Dermis blood vessel endothelial cell (primary cell): ENCODE data around the gene DSCAML1. TPM values are rescaled to one million over a fixed set of nuclear protein-coding genes. Genes with fewer than 3 reads are reported as not detected.

Experiments used
- DNase-seq: peaks from one replicate; pipeline ENCODE4 v3.0.0; 2010
- total RNA-seq: library from RNA; depleted of rRNA; stranded (reverse); fragments of >200 nt; gene quantifications from 2 replicates; pipeline ENCODE4 v1.2.3, GENCODE V29; 2014

The DSCAML1 gene, protein sequence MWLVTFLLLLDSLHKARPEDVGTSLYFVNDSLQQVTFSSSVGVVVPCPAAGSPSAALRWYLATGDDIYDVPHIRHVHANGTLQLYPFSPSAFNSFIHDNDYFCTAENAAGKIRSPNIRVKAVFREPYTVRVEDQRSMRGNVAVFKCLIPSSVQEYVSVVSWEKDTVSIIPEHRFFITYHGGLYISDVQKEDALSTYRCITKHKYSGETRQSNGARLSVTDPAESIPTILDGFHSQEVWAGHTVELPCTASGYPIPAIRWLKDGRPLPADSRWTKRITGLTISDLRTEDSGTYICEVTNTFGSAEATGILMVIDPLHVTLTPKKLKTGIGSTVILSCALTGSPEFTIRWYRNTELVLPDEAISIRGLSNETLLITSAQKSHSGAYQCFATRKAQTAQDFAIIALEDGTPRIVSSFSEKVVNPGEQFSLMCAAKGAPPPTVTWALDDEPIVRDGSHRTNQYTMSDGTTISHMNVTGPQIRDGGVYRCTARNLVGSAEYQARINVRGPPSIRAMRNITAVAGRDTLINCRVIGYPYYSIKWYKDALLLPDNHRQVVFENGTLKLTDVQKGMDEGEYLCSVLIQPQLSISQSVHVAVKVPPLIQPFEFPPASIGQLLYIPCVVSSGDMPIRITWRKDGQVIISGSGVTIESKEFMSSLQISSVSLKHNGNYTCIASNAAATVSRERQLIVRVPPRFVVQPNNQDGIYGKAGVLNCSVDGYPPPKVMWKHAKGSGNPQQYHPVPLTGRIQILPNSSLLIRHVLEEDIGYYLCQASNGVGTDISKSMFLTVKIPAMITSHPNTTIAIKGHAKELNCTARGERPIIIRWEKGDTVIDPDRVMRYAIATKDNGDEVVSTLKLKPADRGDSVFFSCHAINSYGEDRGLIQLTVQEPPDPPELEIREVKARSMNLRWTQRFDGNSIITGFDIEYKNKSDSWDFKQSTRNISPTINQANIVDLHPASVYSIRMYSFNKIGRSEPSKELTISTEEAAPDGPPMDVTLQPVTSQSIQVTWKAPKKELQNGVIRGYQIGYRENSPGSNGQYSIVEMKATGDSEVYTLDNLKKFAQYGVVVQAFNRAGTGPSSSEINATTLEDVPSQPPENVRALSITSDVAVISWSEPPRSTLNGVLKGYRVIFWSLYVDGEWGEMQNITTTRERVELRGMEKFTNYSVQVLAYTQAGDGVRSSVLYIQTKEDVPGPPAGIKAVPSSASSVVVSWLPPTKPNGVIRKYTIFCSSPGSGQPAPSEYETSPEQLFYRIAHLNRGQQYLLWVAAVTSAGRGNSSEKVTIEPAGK (N-terminal part only)
- total RNA-seq, result under 0.01 TPM in 1 of 2 replicates, not detected in the other

DNA sequence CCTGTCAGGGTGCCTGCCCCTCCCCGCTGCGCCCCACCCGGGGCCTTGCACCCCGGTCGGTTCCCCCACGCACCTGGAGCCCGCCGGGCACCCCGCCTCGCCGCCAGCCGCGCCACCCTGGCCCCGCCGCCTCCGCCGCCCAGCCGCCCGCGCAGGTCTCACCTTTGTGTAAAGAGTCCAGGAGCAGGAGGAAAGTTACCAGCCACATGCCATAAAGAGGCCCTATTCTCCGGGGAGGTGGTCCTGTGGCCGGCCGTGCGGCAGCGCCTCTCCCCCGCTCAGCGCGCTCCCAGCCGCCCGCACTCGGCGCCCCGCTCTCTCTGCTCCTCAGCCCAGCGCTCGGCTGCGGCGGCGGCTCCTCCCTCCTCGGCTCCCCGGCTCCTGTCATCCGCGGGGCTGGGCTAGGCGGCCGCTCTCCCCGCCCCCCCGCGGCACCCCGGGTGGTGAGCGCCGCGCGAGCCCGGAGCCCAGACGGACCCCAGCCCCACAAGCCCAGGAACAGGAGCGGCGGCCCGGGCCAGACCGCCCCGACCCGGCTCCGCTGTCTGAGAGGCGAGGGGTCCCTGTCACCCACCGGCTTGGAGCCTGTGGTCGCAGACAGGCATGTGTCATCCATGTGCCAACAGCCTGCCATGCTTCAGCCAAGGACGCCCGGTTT is at the start of gene DSCAML1:
TSS of gene DSCAML1 (minus strand) at position 345 of the 658 bp plus-strand sequence. CDS start at position 208, 137 bp downstream.
- no peak for DNase-seq

DNA sequence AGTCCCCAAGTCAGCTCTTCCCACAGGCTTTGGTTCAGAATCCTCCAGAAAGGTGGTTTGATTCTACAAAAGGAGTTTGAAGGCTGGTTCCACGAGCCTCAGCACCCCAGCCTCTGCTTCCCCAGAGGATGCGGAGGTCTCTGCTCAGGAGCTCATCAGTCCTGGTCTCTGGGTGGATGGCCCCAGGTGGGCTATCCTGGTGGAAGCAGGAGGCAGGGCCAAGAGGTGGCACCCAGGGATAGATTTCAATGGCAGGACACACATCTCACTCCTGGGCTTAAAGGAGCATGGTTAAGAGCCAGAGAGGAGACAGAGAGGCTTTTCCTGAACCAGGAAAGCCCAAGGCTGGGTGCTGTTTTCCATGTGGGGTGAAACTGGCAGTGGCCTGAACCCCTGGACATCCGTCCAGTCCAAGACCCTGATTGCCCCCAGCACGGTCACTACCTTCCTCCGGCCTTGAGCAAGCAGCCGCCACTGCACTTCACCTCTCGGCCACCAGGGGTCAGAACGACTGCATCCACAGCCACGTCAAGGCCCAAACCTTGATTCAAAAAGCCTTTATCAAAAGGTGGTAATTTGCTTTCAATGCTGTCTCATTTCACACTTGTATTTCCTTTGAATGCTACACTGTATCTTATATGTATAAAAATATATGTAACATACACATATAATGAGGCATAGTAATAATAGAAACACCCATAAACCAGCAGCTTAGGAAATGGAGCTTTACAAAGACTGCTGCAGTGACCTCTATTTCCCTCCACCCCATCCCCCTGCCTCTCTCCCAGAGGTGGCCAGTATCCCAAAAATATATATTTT is 46.9 kb upstream of the DSCAML1 start:
- DNase-seq, result peak; percentile 88

DNA sequence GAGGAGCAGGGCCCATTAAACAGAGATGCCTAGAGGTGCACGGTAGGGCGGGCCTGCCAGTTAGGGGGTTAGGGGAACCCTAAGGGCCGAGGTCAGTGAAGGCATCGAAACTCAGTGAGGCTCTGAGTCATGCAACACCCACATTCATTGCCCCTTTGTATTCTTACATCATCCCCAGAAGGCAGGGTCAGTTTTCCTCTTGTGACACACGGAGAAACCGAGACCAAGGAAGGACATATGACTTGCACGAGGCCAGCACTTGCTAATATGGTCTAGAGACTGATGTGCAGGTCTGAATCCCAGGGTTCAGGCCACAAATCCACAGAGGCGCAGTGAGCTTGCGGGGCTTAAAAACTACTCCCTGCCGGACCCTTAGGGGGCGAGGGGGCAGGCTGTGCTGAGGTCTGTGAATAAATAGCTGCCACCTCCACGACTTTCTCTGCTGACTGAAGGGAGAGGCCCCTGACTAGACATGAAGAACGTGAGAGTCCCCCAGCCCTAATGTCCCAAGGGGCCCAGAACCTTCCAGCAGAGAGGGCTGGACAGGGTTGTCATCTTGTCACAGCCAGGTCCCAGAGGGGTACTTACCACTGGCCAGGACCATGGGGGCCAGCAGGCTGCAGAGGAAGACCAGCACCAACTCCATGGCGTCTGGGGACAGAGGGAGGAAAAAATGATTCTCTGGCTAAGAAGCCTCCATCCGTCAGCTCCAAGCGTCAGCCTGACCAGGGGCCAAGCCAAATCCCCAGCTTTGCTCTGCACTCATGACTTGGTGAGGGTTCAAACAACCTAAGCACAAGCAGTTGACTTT is 45.3 kb upstream of the DSCAML1 start:
- no peak for DNase-seq

DNA sequence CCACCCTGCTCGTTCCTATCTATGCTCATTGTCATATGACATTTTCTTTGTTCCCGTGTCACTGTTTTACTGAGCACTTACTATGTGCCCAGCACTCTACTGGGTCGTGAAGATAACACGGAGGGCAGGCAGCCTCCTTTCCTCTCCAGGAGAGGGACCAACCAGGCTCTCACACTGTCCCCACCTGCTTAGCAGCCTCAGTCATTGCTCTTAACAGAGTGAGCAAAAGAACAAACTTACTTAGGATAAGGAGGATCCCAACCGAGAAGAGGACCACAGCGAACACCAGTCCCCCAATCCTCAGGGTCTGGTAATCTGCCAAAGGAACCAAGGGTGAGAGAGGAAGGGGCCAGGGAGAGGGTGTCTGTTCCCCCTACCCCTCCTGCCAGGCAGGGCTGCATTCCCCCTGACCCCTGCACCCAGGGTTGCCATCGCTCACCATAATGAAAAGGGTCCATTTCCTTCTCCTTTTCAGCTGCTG is 44.6 kb upstream of the DSCAML1 start:
- no peak for DNase-seq

DNA sequence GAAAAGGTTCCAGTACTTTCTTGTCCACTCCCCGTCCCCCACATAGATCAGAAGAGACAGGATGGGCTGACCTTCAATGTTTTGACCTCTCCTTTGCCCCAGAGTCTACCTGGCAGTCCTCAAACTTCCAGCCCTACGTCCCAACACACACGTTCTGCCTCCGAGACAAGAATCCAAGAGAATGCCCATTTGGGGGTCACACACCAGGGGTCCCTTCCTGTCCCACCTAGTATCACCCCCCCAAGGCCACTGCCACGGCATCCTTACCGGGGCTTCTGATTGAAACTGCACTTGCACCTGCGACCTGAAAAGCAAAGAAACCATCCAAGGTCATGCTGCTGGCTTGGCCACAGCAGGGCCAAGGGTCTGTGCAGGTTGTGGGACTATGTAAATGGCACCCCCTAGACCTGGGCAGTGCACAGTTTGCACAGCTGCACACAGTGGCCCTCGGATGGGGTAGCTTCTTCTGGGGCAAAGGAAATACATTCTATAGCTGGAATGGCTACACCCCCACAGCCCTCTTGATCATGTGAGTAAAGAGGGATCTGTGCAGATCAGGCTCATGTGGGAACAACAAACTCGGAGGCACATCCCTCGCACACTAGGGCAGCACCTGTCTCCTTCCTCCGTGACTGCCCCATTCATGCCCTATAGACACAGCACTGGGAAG is 44.0 kb upstream of the DSCAML1 start:
- DNase-seq, result no peak

DNA sequence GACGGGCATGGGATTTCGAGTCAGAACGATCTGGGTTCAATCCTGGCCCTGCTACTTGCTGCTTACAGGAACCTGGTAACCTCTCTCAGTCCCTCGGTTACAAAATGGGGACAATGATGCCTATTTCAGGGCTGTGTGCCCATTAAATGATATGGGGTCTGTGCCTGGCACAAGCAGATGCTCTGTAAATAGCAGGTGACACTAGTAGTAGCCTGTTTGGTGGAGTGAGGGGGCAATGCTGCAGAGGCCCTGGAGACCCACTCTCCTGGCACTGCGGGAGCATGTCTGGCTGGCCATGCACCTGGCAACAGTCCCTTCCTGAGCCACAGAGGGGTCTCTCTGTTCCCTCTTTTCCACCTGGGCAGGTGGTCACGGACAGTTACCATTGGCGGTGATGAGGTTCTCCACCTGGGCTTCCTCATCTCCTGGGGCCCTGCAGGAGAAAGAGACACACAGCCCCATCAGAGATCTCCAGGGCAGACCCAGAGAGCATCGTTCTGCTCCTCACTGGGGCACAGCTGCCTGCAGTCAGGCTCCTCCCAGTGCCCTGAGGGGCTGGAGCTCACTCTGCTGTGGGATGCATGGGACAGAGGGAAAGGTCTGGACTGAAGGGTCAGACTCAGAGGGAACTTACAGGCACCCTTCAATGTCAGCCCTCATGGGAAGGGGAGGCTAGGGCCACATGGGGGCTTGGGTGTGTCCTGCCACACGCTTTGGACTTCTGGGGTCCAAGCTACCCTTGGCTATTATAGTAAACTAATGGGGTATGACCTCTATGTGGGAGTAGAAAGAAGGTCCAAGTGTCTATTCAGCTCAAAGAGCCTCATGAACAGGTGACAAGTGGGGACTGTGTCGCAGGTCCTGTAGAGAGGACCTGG is 43.2 kb upstream of the DSCAML1 start:
- DNase-seq, result no peak

DNA sequence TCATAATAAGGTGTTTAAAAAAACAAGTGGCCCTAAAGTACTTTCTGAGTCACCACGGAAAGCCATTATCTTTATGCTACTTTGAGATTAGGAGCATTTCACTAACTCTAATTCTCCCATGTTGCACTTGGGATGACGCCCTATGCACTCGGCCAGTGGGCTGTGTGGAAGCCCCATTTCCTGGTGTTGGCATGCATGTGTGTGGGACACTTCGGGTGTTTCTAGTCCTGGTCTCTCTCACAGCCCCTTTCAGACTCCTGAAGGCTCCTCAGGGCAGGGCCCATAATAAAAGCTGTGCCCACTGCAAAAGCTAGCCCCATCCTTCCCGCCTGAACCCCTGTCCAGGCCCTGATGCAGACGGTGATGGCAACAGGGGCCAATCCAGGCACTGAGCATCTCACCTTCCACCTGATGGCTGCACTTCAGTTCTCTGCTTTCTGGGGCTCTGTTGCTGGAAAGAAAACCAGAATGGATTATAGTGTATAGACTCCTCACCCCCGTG is 42.4 kb upstream of the DSCAML1 start:
- DNase-seq, result no peak

DNA sequence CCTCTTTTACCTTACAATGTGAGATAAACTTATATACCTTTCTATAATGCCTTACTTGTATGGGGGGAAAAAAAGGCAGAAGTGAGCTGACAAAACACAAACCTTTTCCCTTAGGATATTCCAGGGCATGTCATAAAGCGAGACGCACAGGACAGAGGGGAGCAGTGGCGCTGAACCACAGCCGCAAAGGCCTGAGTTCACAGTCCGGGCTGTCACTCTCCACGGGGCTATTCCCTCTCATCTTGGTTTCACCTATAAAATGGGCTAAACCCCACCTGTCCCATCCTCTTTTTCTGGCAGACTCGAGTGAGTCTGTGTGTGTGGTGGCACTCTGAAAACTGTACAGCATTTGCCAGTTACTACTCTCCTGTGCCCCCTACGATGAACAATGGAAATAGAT is 41.9 kb upstream of the DSCAML1 start:
- DNase-seq, result no peak

DNA sequence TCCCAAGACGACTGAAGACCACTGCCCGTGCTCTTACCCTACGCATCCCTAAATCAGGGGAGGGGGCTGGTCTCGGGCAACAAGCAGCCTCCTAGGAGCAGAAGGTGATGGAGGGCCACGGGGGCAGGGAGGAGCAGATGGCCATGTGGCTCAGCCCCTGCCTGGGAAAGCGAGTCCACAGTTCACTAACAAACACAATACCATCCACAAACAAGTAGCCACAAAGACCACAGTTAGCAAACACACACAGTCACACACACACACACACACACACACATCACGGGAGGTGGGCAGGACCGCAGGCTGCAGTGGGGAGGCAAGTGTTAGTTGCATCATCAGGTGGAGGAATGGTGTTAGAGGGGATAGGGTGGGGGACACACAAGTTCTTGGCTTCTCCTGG is 40.8 kb upstream of the DSCAML1 start:
- DNase-seq, result no peak

DNA sequence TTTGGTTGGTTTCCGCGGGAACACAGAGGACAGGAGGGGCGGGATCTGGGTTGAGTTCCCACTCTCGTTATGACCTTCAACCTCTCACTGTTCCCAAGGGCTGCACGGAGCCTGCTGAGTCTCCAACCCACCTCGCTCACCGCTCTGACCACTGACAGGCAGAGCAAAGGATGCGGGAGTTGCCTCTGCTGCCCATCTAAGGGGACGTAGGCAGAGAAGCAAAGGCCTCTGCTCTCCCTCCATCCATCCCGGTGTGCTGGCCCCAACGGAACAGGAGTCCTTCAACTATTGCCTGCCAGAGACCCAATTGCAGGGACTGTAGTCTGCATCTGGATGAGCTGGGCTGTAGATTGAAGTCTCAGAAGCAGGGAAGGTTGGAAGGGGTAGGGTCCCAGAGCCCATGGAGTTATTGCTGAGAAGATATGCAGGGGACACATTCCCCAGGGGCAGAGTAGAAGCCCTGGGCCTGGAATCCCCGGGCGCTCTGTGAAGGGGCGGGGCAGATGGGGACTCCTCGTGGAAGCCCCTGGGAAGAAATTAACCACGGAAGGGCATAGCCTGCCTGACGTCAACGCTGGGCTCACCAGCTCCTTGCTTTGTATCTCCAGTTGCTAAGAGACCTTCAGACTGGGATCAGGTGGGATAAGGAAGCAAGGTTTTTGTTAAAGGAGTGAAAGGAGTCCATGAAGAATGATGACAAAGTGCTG is 40.2 kb upstream of the DSCAML1 start:
- DNase-seq, result no peak

DNA sequence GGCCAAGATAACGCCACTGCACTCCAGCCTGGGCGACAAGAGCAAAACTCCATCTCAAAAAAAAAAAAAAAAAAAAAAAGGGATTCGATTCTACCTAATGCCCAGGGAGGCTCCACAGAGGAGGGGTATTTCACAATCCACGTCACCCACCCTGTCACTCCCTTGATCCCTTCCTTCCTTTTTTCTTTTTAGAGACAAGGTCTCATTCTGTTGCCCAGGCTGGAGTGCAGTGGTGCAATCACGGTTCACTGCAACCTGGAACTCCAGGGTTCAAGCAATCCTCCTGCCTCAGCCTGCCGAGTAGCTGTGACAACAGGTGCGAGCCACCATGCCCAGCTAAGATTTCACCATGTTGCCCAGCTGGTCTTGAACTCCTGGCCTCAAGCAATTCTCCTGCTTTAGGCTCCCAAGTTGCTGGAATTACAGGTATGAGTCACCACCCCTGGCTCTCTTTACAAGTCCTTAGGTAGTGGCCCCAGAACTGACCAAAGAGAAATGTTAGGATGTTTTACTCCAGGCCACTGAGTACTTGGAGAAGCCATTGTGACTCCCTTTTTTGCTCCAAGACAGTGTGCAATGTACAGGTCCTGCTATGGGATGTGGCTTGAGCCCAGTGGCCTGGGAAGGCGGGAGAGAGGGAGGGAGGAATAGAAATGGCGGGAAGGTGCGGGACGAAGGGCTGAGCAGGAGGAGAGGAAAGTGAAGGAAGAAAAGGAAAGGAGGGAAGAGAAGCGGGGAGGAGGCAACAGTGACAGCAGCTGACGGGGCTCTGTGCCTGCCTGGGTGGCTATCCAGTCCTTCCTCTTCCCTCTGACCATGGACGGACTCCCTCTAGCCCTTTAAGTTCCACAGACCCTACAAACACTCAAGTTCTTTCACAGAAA is 39.3 kb upstream of the DSCAML1 start:
- DNase-seq, result no peak

DNA sequence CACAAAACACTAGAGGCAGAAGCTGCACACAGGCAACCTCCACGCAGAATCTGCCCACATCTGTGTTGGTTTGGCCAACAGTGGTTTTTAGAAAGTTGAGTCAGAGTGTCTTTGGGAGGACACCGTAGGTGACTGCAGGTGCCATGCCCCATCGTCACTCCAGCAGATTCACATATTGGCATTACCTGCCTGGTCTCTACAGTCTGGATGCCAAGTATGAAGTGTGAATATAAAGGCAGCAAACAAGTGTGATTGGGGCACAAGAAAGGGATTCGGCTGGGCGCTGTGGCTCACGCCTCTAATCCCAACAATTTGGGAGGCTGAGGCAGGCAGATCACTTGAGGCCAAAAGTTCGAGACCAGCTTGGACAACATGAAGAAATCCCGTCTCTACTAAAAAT is 38.6 kb upstream of the DSCAML1 start:
- DNase-seq, result no peak

DNA sequence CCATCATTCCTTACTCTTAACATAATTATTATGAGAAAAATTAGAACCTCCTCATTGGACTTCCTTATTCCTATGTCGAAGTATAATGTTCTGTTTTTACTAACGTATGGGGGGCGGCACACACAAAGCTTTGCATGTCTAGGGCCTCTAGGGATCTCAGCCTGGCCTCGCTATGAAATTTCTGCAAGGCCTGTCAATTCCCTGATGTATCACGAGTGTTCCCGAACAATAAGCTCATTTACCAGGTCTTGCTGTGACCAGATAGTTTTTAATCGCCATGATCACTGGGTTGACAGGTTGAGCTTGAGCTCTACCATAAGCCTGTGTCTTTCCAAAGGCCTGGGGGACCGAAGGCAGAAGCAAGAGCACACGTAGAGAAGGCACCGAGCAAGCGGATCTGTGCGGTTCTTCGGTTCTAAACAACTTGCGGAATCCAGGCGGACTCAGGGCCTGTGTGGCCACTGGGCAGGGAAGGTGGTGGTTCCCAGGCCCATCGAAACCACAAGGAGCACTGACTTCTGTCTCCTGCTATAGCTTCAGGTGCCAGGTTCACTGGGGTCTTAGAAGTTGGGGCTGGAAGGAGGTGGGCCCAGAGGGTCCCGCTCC is 37.9 kb upstream of the DSCAML1 start:
- DNase-seq, result no peak

DNA sequence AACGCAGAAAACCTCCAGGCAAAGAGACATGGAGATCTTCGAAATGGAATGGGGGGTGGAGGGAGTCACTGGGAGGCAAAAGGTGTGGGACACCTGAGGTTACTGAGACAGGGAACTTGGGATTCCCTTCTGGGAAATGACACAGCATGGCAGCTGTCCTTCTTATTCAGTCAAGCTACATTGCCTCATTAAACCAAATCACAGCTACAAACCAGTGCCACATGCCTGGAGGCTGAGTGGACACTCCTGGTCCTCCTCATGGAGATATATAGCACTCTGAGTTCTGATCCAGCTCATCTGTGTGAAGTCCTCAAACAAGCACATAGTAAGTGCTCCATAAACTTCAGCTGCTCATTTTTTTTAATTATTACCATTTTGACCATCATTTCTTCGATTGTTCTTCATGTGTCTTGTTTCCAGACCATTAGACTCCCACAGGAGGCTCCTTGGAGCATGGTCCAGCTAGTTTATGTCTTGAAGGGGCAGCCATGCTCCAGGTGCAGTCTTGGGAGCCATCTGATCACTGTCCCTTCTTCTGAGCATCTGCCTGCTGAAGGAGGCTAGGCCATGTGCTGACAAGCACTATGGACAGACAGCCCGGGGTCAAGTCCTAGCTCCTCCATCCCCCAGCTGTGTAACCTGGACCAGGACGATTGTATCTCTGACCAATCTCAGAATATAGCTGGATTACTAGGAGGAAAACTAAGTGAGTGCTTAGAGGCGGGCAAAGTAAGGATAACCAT is 37.2 kb upstream of the DSCAML1 start:
- no peak for DNase-seq

DNA sequence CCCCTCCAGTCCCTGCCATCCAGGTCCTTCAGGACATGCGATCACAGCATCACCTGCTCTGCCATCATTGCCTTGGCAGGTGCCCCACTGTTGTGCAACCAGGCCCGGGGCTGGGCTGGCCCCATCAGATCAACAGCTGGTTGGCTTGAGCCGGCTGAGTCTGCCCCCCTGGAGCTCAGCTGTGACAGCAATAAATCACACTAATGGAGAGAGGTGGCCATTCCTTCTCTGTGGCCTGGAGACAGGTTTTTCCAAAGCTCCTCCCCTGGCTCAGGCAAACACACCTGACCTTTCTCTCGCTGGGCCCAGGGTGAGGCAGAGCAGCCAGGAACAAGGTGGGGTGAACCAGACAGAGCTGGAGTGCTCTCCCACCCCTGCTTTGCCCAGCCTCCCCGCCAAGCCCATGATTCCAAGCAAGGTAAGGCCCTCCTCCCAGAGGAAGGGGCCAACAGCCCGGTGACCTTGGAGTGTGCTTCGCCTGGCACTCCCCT is 36.4 kb upstream of the DSCAML1 start:
- DNase-seq, result no peak
